K562 (cell line): Measurements from ENCODE around the gene KCTD17. TPM values are rescaled to one million over a fixed set of nuclear protein-coding genes. Genes with fewer than 3 reads are reported as not detected.
A peak's percentile ranks its signal among the peaks of the same experiment; 100 is the strongest.

ENCODE experiments used
- ATAC-seq: fragments of 200-7000 bp; cut with Tn5 transposase; 3 replicates; pipeline ENCODE4 v1.9.1; 2020; ENCODE audit warnings: moderate library complexity
- BruUV-seq: library from RNA; stranded (reverse); fragments of 400-500 nt; replicated peaks from 2 replicates; lab custom pipeline; 2021; lab: Mats Ljungman, UMichigan
- CTCF ChIA-PET: fragments of 300-600 bp; formaldehyde crosslinking; extraction: SDS; loops from one replicate; lab custom pipeline; 2021; ENCODE audit warnings: low intra/inter-chr PET ratio; lab: Yijun Ruan, JAX
- POLR2A ChIA-PET: fragments of 300-600, 350-650 bp; sonication (Branson Sonifier 250); formaldehyde crosslinking; extraction: SDS; loops from one replicate; lab custom pipeline; 2021; ENCODE audit warnings: antibody characterized with exemption, inconsistent platforms; lab: Yijun Ruan, JAX
- DNase-seq, 4 experiments: peaks; one replicate each; pipeline versions ENCODE4 v3.0.0 to v3.0.0-alpha.2; 2011 to 2018; ENCODE audit warnings: low spot score in 3 of 4, mixed read lengths in 3 of 4; ENCODE audit errors: extremely low read depth in 1 of 4
- FAIRE-seq: peaks from 2 replicates; lab custom pipeline; 2011; peaks lifted over from hg19 to GRCh38; lab: Jason Lieb, UNC
- H2AFZ ChIP-seq: 2 replicates; pipeline ENCODE4 v1.6.0; 2011; ENCODE audit warnings: low read depth, low read length, control low read depth, inconsistent platforms
- H3K27ac ChIP-seq: fragments of 200-600 bp; 3 replicates; pipeline ENCODE4 v1.8.0; 2011; ENCODE audit warnings: low read depth, mild to moderate bottlenecking, control low read depth, inconsistent platforms, low read length, moderate library complexity, mixed read lengths; ENCODE audit errors: extremely low read depth
- H3K27me3 ChIP-seq, 2 experiments: fragments of 300-600 bp in 1 of 2; 2 replicates in 1 of 2; 3 replicates in 1 of 2; pipeline versions ENCODE4 v1.6.0 to v1.8.0; 2011; ENCODE audit warnings: inconsistent platforms in 2 of 2, low read length in 2 of 2, mild to moderate bottlenecking in 1 of 2, mixed read lengths in 1 of 2, moderate library complexity in 1 of 2; ENCODE audit not compliant: control insufficient read depth in 2 of 2, insufficient read depth in 2 of 2
- H3K36me3 ChIP-seq: fragments of 300-600 bp; 3 replicates; pipeline ENCODE4 v1.8.0; 2011; ENCODE audit warnings: mild to moderate bottlenecking, low read length, inconsistent platforms; ENCODE audit not compliant: control insufficient read depth, insufficient read depth
- H3K4me1 ChIP-seq, 2 experiments: fragments of 200-600 bp in 1 of 2; replicated peaks in 1 of 2; 2 replicates in 1 of 2; 3 replicates in 1 of 2; pipeline versions ENCODE4 v1.5.1 to v1.8.0; 2011; ENCODE audit warnings: inconsistent platforms in 2 of 2, low read length in 2 of 2, mild to moderate bottlenecking in 1 of 2, mixed read lengths in 1 of 2, moderate library complexity in 1 of 2; ENCODE audit not compliant: control insufficient read depth in 2 of 2, insufficient read depth in 2 of 2
- H3K4me2 ChIP-seq: 2 replicates; pipeline ENCODE4 v1.6.1; 2011; ENCODE audit warnings: low read length, control low read depth, inconsistent platforms, mixed read lengths; ENCODE audit not compliant: insufficient read depth
- H3K4me3 ChIP-seq: fragments of 200-600 bp; sonication (generic), shearing (Covaris generic); 2 replicates; pipeline ENCODE4 v1.5.1; 2016; ENCODE audit warnings: control low read depth, inconsistent platforms
- H3K79me2 ChIP-seq: fragments of 200-600 bp; 3 replicates; pipeline ENCODE4 v1.8.0; 2011; ENCODE audit warnings: low read length, inconsistent platforms; ENCODE audit not compliant: control insufficient read depth, insufficient read depth
- H3K9ac ChIP-seq, 2 experiments: 2 replicates each; pipeline versions ENCODE4 v1.6.0 to v1.6.1; 2011; ENCODE audit warnings: low read depth in 2 of 2, low read length in 2 of 2, control low read depth in 1 of 2, inconsistent platforms in 1 of 2, mild to moderate bottlenecking in 1 of 2, mixed read lengths in 1 of 2; ENCODE audit not compliant: insufficient read depth in 1 of 2
- H3K9me1 ChIP-seq: one replicate; pipeline ENCODE4 v1.6.0; 2011; ENCODE audit warnings: inconsistent platforms, mild to moderate bottlenecking, low read length, moderate library complexity; ENCODE audit not compliant: control insufficient read depth, insufficient read depth
- H3K9me3 ChIP-seq: replicated peaks from 2 replicates; pipeline ENCODE4 v1.5.1; 2011; ENCODE audit warnings: low read depth, low read length, inconsistent platforms; ENCODE audit not compliant: control insufficient read depth, insufficient read depth
- H4K20me1 ChIP-seq: replicated peaks from 2 replicates; pipeline ENCODE4 v1.6.1; 2011; ENCODE audit warnings: low read length, inconsistent platforms, mixed read lengths; ENCODE audit not compliant: control insufficient read depth, insufficient read depth
- CCAR2 ChIP-seq: fragments of 200-400 bp; formaldehyde crosslinking; IDR thresholded peaks from 2 replicates; pipeline ENCODE4 v1.6.1; 2017; ENCODE audit warnings: mild to moderate bottlenecking, low read depth, low read length
- CGGBP1 ChIP-seq: fragments of 250-450 bp; sonication (Bioruptor Pico); IDR thresholded peaks from 2 replicates; pipeline ENCODE4 v1.9.0; 2021; ENCODE audit warnings: mild to moderate bottlenecking
- EHMT2 ChIP-seq: fragments of 450-650 bp; IDR thresholded peaks from 2 replicates; pipeline ENCODE4 v1.6.1; 2018; ENCODE audit warnings: antibody characterized with exemption
- FOS ChIP-seq: IDR thresholded peaks from 3 replicates; pipeline ENCODE4 v1.6.1; 2011; ENCODE audit not compliant: insufficient read length; ENCODE audit errors: extremely low read depth
- HDAC8 ChIP-seq: fragments of 450-650 bp; IDR thresholded peaks from 2 replicates; pipeline ENCODE4 v1.6.1; 2016; ENCODE audit warnings: mild to moderate bottlenecking, missing genetic modification characterization, moderate library complexity, missing compliant biosample characterization
- MTF1 ChIP-seq: fragments of 250-450 bp; sonication (Bioruptor Pico); IDR thresholded peaks from 2 replicates; pipeline ENCODE4 v1.9.0; 2021; ENCODE audit warnings: moderate library complexity, mild to moderate bottlenecking, inconsistent platforms, borderline replicate concordance
- PHF8 ChIP-seq: fragments of 200-600 bp; sonication (generic); IDR thresholded peaks from 2 replicates; pipeline ENCODE4 v1.6.1; 2012; ENCODE audit warnings: mixed run types, mild to moderate bottlenecking, inconsistent platforms, low read length, moderate library complexity, borderline replicate concordance
- POLR2AphosphoS2 ChIP-seq: IDR thresholded peaks from 2 replicates; pipeline ENCODE4 v1.6.1; 2012; ENCODE audit warnings: low read length, improper control_type of control experiment
- RB1 ChIP-seq: fragments of 450-650 bp; IDR thresholded peaks from 2 replicates; pipeline ENCODE4 v1.6.1; 2017; ENCODE audit warnings: low read depth, mild to moderate bottlenecking
- RBM17 ChIP-seq: fragments of 200-400 bp; formaldehyde crosslinking; IDR thresholded peaks from 2 replicates; pipeline ENCODE4 v1.6.1; 2017; ENCODE audit warnings: low read depth, mild to moderate bottlenecking, low read length, borderline replicate concordance
- RFX1 ChIP-seq: fragments of 450-650 bp; IDR thresholded peaks from 2 replicates; pipeline ENCODE4 v1.6.1; 2016; ENCODE audit warnings: mild to moderate bottlenecking, moderate library complexity
- ZBTB12 ChIP-seq: fragments of 250-450 bp; sonication (Bioruptor Pico); IDR thresholded peaks from 2 replicates; pipeline ENCODE4 v1.4.0; 2020
- ZNF318 ChIP-seq, 2 experiments: fragments of 450-650 bp; IDR thresholded peaks; 2 replicates each; pipeline ENCODE4 v1.6.1; 2016; ENCODE audit warnings: mild to moderate bottlenecking in 2 of 2, borderline replicate concordance in 1 of 2, low read depth in 1 of 2, moderate library complexity in 1 of 2
- ZNF75A ChIP-seq: fragments of 450-650 bp; formaldehyde crosslinking; IDR thresholded peaks from 2 replicates; pipeline ENCODE4 v1.4.0; 2020; ENCODE audit warnings: mild to moderate bottlenecking
- WGBS: fragments of 100-300 bp; shearing (Covaris generic); methylation state at CpG from one replicate; pipeline ENCODE4 v1.1.6; 2016; ENCODE audit warnings: low coverage, mixed read lengths; ENCODE audit not compliant: insufficient coverage; ENCODE audit errors: missing lambda C conversion rate; 5-methylcytosine and 5-hydroxymethylcytosine counted together
- in situ Hi-C: fragments of 300-500 bp; cut with MboI; formaldehyde crosslinking; loops from 4 replicates; pipeline ENCODE4 v1.15.0; 2018; ENCODE audit warnings: inconsistent platforms, mixed read lengths
- intact Hi-C: fragments of 100-400 bp; cut with micrococcal nuclease; formaldehyde crosslinking; loops from 2 replicates; pipeline ENCODE4 v1.14.2; 2022
- polyA plus RNA-seq, 8 experiments: library from polyadenylated mRNA; depleted of rRNA in 4 of 8; stranded (reverse) in 5 of 8; unstranded in 3 of 8; fragments of >200 nt; fragmentation: Nextera tagmentation in 2 of 8; fragmentation: Illumina TruSeq in 1 of 8; extraction: Ambion mirVana in 2 of 8; extraction: Trizol in 1 of 8; gene quantifications; 2 replicates each; pipeline versions ENCODE4 v1.2.1 to v1.2.3, GENCODE V29; 2011 to 2014; ENCODE audit warnings: inconsistent platforms in 1 of 8, missing spikeins in 1 of 8
- total RNA-seq, 7 experiments: library from RNA; depleted of rRNA in 6 of 7; stranded (reverse); fragments of >200 nt in 6 of 7; fragmentation: Illumina TruSeq in 2 of 7; extraction: Trizol in 2 of 7; gene quantifications; 2 replicates each; pipeline versions ENCODE4 v1.2.1 to v1.2.3, GENCODE V29; 2011 to 2021; ENCODE audit warnings: low replicate concordance in 1 of 7

Gene KCTD17
- total and polyA plus RNA-seq, 9 of the 15 experiments (the other 6 are each of a cell fraction or from before 2014, with no cell fraction given), result 0.22 to 0.90 (median 0.49) TPM; not detected in 2

GRCh38 chr22:37079668-37080171 lies 28.2 kb downstream of the KCTD17 start:
- no peak for ATAC-seq
- 1% methylated on average over 9 of the region's 15 CpGs for WGBS
- 0 out of 2 replicates have a peak, but pooled peaks cover 9% of the 10 kb centered on the region for H4K20me1 ChIP-seq
- H3K4me3 ChIP-seq, result no peak overlapping the region
- H3K9ac ChIP-seq, result no peak overlapping the region
- H3K4me1 ChIP-seq, result peaks cover 0 to 4% of the 10 kb centered on the region in 2 experiments; a peak in 1 of 5 replicates
- peaks cover 0 to 59% of the 10 kb centered on the region in 2 experiments; a peak in 2 of 5 replicates for H3K27me3 ChIP-seq
- intact Hi-C loops, result loop anchor here (2.0 kb wide), 1 partner anchor 119 kb away; no protein-coding TSS in a partner anchor
- peak in 1 of 4 experiments; percentile 26 for DNase-seq
- in situ Hi-C loops, result no loop called here
- H3K27ac ChIP-seq, result no peak overlapping the region
- H3K9me3 ChIP-seq, result no peaks in the 10 kb centered on the region
- peaks cover 4% of the 10 kb centered on the region for H3K9me1 ChIP-seq
- no peak overlapping the region for H2AFZ ChIP-seq
- no peaks in the 10 kb centered on the region for H3K79me2 ChIP-seq
- CTCF ChIA-PET, result no interaction called here
- BruUV-seq, result no TSS peak
- FAIRE-seq, result no peak
- POLR2A ChIA-PET, result no interaction called here
- H3K36me3 ChIP-seq, result no peaks in the 10 kb centered on the region
- H3K4me2 ChIP-seq, result no peak overlapping the region
- no peak for TF ChIP-seq ZNF75A (CRISPR knock-in tag)
- no peak for TF ChIP-seq EHMT2
- TF ChIP-seq FOS, result no peak
- no peak for TF ChIP-seq PHF8
- TF ChIP-seq ZNF318 (IDR thresholded peaks at IDR 0.05; ENCODE audit: borderline replicate concordance in 1 of 2, low read depth in 1 of 2), result no peak
- no peak for TF ChIP-seq RFX1
- TF ChIP-seq RB1, result no peak
- TF ChIP-seq RBM17, result no peak
- TF ChIP-seq CCAR2, result no peak
- TF ChIP-seq CGGBP1, result no peak
- TF ChIP-seq POLR2AphosphoS2, result no peak
- TF ChIP-seq HDAC8 (tag), result no peak
- no peak for TF ChIP-seq MTF1 (CRISPR knock-in tag)
- TF ChIP-seq ZBTB12 (CRISPR knock-in tag), result peak; percentile 75
